ENCODE results near the gene STK32C.

DNA sequence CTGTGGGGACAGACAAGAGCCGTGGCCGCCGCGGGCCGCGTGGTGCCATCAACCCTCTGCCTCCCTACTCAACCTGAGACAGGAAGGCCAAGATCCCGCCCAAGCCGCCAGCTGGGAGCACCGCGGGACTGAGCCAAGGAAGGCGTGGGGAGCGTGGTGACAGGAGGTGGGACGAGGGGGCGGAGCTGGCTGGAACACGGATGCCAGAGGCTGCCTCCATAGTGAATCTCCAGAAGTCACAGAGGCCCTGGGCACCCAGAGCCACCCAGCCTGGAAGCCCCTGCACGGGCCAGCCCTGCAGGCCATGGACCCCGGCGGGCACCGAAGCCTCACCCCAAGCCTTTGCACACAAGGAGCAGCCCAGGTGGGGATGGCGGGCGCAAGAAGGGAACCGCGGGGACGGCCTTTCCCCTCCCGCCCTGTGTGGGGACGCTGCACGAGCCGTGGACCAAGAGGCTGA is 139.1 kb downstream of the STK32C start:
- TF ChIP-seq EZH2phosphoT487 (IDR thresholded peaks at IDR 0.05; ENCODE audit: insufficient read depth, low read depth) (no peak), EZH2 (IDR thresholded peaks at IDR 0.05; ENCODE audit: insufficient read depth, poor library complexity, severe bottlenecking) (no peak)

Data from GM23248 (cell line).